Calu3 (cell line): Measurements from ENCODE around the gene TNPO3. TPM values are rescaled to one million over a fixed set of nuclear protein-coding genes. Genes with fewer than 3 reads are reported as not detected.

Source experiments
- BruUV-seq: library from RNA; stranded (reverse); fragments of 400-500 nt; replicated peaks from 2 replicates; lab custom pipeline; 2021; lab: Mats Ljungman, UMichigan
- CTCF ChIA-PET: fragments of 300-600 bp; sonication (Branson Sonifier 250); formaldehyde crosslinking; loops from one replicate; lab custom pipeline; 2022; ENCODE audit warnings: antibody characterized with exemption; lab: Charles Lee
- DNase-seq: peaks from one replicate; pipeline ENCODE4 v3.0.0; 2022
- H3K27ac Mint-ChIP-seq: one replicate; pipeline ENCODE4 v1.8.0; 2022; ENCODE audit warnings: mixed read lengths; ENCODE audit not compliant: unreplicated experiment
- H3K27me3 Mint-ChIP-seq: one replicate; pipeline ENCODE4 v1.8.0; 2022; ENCODE audit warnings: mixed read lengths; ENCODE audit not compliant: unreplicated experiment
- H3K36me3 Mint-ChIP-seq: one replicate; pipeline ENCODE4 v1.8.0; 2022; ENCODE audit warnings: mild to moderate bottlenecking, moderate library complexity, mixed read lengths; ENCODE audit not compliant: insufficient read depth, unreplicated experiment
- H3K4me1 Mint-ChIP-seq: one replicate; pipeline ENCODE4 v1.8.0; 2022; ENCODE audit warnings: mild to moderate bottlenecking, low read depth, mixed read lengths; ENCODE audit not compliant: unreplicated experiment
- H3K4me3 Mint-ChIP-seq: one replicate; pipeline ENCODE4 v1.8.0; 2022; ENCODE audit warnings: mild to moderate bottlenecking, low read depth, moderate library complexity, mixed read lengths; ENCODE audit not compliant: unreplicated experiment
- H3K9me3 Mint-ChIP-seq: one replicate; pipeline ENCODE4 v1.8.0; 2022; ENCODE audit warnings: low read depth, mixed read lengths; ENCODE audit not compliant: unreplicated experiment
- CTCF ChIP-seq: fragments of 200-600 bp; IDR thresholded peaks from one replicate; pipeline ENCODE4 v1.8.0; 2022; ENCODE audit warnings: antibody characterized with exemption; ENCODE audit not compliant: unreplicated experiment
- intact Hi-C: fragments of 100-400 bp; cut with micrococcal nuclease; formaldehyde crosslinking; loops from one replicate; pipeline ENCODE4 v1.10.0; 2022; ENCODE audit not compliant: unreplicated experiment
- total RNA-seq: library from RNA; stranded (reverse); gene quantifications from 2 replicates; pipeline ENCODE4 v1.2.3, GENCODE V29; 2022

TNPO3 gene
- total RNA-seq, 1 experiment from 2014 or later: 47.1 TPM

- DNase-seq: no peak
- no TSS peak for BruUV-seq
- Mint-ChIP-seq H3K36me3 (peaks cover 5% of the 10 kb centered on the region), H3K27me3 (peaks cover 23% of the 10 kb centered on the region), H3K4me3 (no peak overlapping the region), H3K27ac (no peak overlapping the region), H3K4me1 (peaks cover 29% of the 10 kb centered on the region), H3K9me3 (no peaks in the 10 kb centered on the region)
- intact Hi-C loops: loop anchor here (5.0 kb wide), 1 partner anchor 53 kb away; no protein-coding TSS in a partner anchor
- peak; percentile 63 for TF ChIP-seq CTCF
- CTCF ChIA-PET: no interaction called here
These were observed 150.3 kb downstream of the TNPO3 start for GRCh38 chr7:128904381-128905197.

Other genes with a start within 250 kb of the TNPO3 start
- 0.42 and 0.98 TPM in 2 replicates for gene FLNC, start 224.7 kb downstream of the TNPO3 start, total RNA-seq
- 104 and 123 TPM in 2 replicates for gene ATP6V1F, start 192.3 kb downstream of the TNPO3 start, total RNA-seq
- 6.8 and 10.6 TPM in 2 replicates for gene KCP, start 144.4 kb downstream of the TNPO3 start, total RNA-seq
- gene IRF5, start 117.2 kb downstream of the TNPO3 start, total RNA-seq: 11.4 and 13.4 TPM in 2 replicates
- 12.4 and 13.4 TPM in 2 replicates for gene TSPAN33, start 89.6 kb upstream of the TNPO3 start, total RNA-seq
- 2.1 and 3.6 TPM in 2 replicates for gene SMO, start 133.5 kb upstream of the TNPO3 start, total RNA-seq
- 54.6 and 66.4 TPM in 2 replicates for gene AHCYL2, start 169.9 kb upstream of the TNPO3 start, total RNA-seq